HUES64 (cell line): ENCODE results near the gene ITGA3.
"Not testable (repeated sequence)": the region's sequence is repeated elsewhere in the genome, so short reads cannot be mapped to it uniquely, and the experiment has no call there.

ENCODE experiments used
- H3K27ac ChIP-seq: 2 replicates; pipeline ENCODE4 v1.7.0; 2013; ENCODE audit warnings: low read depth, low read length, inconsistent platforms
- H3K27me3 ChIP-seq: 2 replicates; pipeline ENCODE4 v1.6.1; 2013; ENCODE audit warnings: mild to moderate bottlenecking, low read length; ENCODE audit not compliant: insufficient read depth
- H3K36me3 ChIP-seq: 2 replicates; pipeline ENCODE4 v1.6.1; 2013; ENCODE audit warnings: mild to moderate bottlenecking, low read length; ENCODE audit not compliant: insufficient read depth
- H3K4me1 ChIP-seq: 2 replicates; pipeline ENCODE4 v1.6.1; 2013; ENCODE audit warnings: mild to moderate bottlenecking, low read length, moderate library complexity; ENCODE audit not compliant: insufficient read depth
- H3K4me3 ChIP-seq: 2 replicates; pipeline ENCODE4 v1.5.1; 2013; ENCODE audit warnings: mild to moderate bottlenecking, low read length, moderate library complexity
- H3K9ac ChIP-seq: 2 replicates; pipeline ENCODE4 v1.6.1; 2013; ENCODE audit warnings: mild to moderate bottlenecking, low read depth, low read length
- H3K9me3 ChIP-seq: 2 replicates; pipeline ENCODE4 v1.6.1; 2013; ENCODE audit warnings: low read depth, low read length; ENCODE audit not compliant: insufficient read depth
- WGBS: fragments of 150-250, 120-280 bp; methylation state at CpG from one replicate; pipeline ENCODE4 v1.1.7; 2013; ENCODE audit warnings: missing lambda C conversion rate; 5-methylcytosine and 5-hydroxymethylcytosine counted together

Gene ITGA3

GRCh38 chr17:50053654-50053960, 2.3 kb upstream of the ITGA3 start:
- Histone ChIP-seq H3K9ac (no peak overlapping the region), H3K27ac (no peak overlapping the region), H3K4me1 (peaks cover 40% of the 10 kb centered on the region), H3K36me3 (no peaks in the 10 kb centered on the region), H3K4me3 (no peak overlapping the region), H3K9me3 (no peaks in the 10 kb centered on the region), H3K27me3 (peaks cover 21% of the 10 kb centered on the region)
- 71% methylated on average over 3 of the region's 3 CpGs for WGBS

GRCh38 chr17:50055055-50055425, 870 bp upstream of the ITGA3 start:
- Histone ChIP-seq H3K27me3 (peaks cover 21% of the 10 kb centered on the region), H3K4me3 (peak overlapping the region; percentile 79), H3K9ac (no peak overlapping the region), H3K4me1 (peaks cover 48% of the 10 kb centered on the region), H3K27ac (peak overlapping the region; percentile 53; the same call in 1 of the 2 replicates), H3K36me3 (no peaks in the 10 kb centered on the region), H3K9me3 (no peaks in the 10 kb centered on the region)
- 15% methylated on average over 14 of the region's 14 CpGs for WGBS

GRCh38 chr17:50056217-50056960, 479 bp downstream of the ITGA3 start:
- peak overlapping the region; percentile 19; the same call in 1 of the 2 replicates for H3K27ac ChIP-seq
- peaks cover 21% of the 10 kb centered on the region for H3K27me3 ChIP-seq
- H3K9me3 ChIP-seq: no peaks in the 10 kb centered on the region
- no peaks in the 10 kb centered on the region for H3K36me3 ChIP-seq
- H3K4me3 ChIP-seq: peak overlapping the region; percentile 79
- peaks cover 35% of the 10 kb centered on the region for H3K4me1 ChIP-seq
- peak overlapping the region; percentile 62 for H3K9ac ChIP-seq
- WGBS: under 1% methylated on average over 64 of the region's 64 CpGs

GRCh38 chr17:50056961-50057330, 1.0 kb downstream of the ITGA3 start:
- no peak overlapping the region for H3K27ac ChIP-seq
- H3K27me3 ChIP-seq: peaks cover 21% of the 10 kb centered on the region
- peak overlapping the region; percentile 62; the same call in 1 of the 2 replicates for H3K9ac ChIP-seq
- H3K4me3 ChIP-seq: peak overlapping the region; percentile 79
- no peaks in the 10 kb centered on the region for H3K9me3 ChIP-seq
- peaks cover 30% of the 10 kb centered on the region for H3K4me1 ChIP-seq
- 8% methylated on average over 15 of the region's 15 CpGs for WGBS
- H3K36me3 ChIP-seq: no peaks in the 10 kb centered on the region

GRCh38 chr17:50057521-50057991, 1.6 kb downstream of the ITGA3 start:
- Histone ChIP-seq H3K9ac (no peak overlapping the region), H3K9me3 (no peaks in the 10 kb centered on the region), H3K27ac (no peak overlapping the region), H3K27me3 (peaks cover 21% of the 10 kb centered on the region), H3K36me3 (no peaks in the 10 kb centered on the region), H3K4me3 (peak overlapping the region; percentile 79), H3K4me1 (peaks cover 23% of the 10 kb centered on the region; the same call in 1 of the 2 replicates)
- WGBS: 90% methylated on average over 9 of the region's 9 CpGs

GRCh38 chr17:50058296-50058953, 2.5 kb downstream of the ITGA3 start:
- H3K27ac ChIP-seq: no peak overlapping the region
- H3K27me3 ChIP-seq: peaks cover 21% of the 10 kb centered on the region
- H3K4me3 ChIP-seq: no peak overlapping the region
- 89% methylated on average over 10 of the region's 10 CpGs for WGBS
- H3K4me1 ChIP-seq: peaks cover 15% of the 10 kb centered on the region; the same call in 1 of the 2 replicates
- H3K9ac ChIP-seq: no peak overlapping the region
- no peaks in the 10 kb centered on the region for H3K9me3 ChIP-seq
- H3K36me3 ChIP-seq: no peaks in the 10 kb centered on the region

- H3K27ac ChIP-seq: no peak overlapping the region
- H3K36me3 ChIP-seq: no peaks in the 10 kb centered on the region
- 59% methylated on average over 4 of the region's 4 CpGs for WGBS
- H3K4me3 ChIP-seq: no peak overlapping the region
- H3K9ac ChIP-seq: no peak overlapping the region
- H3K4me1 ChIP-seq: peaks cover 12% of the 10 kb centered on the region; the same call in 1 of the 2 replicates
- H3K9me3 ChIP-seq: no peaks in the 10 kb centered on the region
- H3K27me3 ChIP-seq: peaks cover 21% of the 10 kb centered on the region
Measured at GRCh38 chr17:50059256-50059655, 3.3 kb downstream of the ITGA3 start.

- H3K27me3 ChIP-seq: peaks cover 21% of the 10 kb centered on the region
- 67% methylated on average over 5 of the region's 5 CpGs for WGBS
- no peak overlapping the region for H3K27ac ChIP-seq
- no peaks in the 10 kb centered on the region for H3K36me3 ChIP-seq
- H3K4me1 ChIP-seq: peaks cover 12% of the 10 kb centered on the region; the same call in 1 of the 2 replicates
- no peak overlapping the region for H3K4me3 ChIP-seq
- H3K9ac ChIP-seq: no peak overlapping the region
- H3K9me3 ChIP-seq: no peaks in the 10 kb centered on the region
Measured at GRCh38 chr17:50059759-50060273, 3.9 kb downstream of the ITGA3 start.

- Histone ChIP-seq H3K4me3 (no peak overlapping the region), H3K27ac (no peak overlapping the region), H3K4me1 (peaks cover 12% of the 10 kb centered on the region; the same call in 1 of the 2 replicates)
Measured at GRCh38 chr17:50060951-50061712, 5.2 kb downstream of the ITGA3 start.

GRCh38 chr17:50061713-50062045, 5.8 kb downstream of the ITGA3 start:
- 94% methylated on average over 10 of the region's 10 CpGs for WGBS
- H3K9me3 ChIP-seq, H3K4me3 ChIP-seq, H3K36me3 ChIP-seq, H3K9ac ChIP-seq, H3K27ac ChIP-seq: not testable (repeated sequence)
- Histone ChIP-seq H3K4me1 (peaks cover 12% of the 10 kb centered on the region; the same call in 1 of the 2 replicates), H3K27me3 (peaks cover 16% of the 10 kb centered on the region)

More at GRCh38 chr17:50060951-50061712, 5.2 kb downstream of the ITGA3 start:
- Histone ChIP-seq H3K9ac (no peak overlapping the region), H3K9me3 (no peaks in the 10 kb centered on the region), H3K27me3 (peaks cover 18% of the 10 kb centered on the region), H3K36me3 (no peaks in the 10 kb centered on the region)
- WGBS: 94% methylated on average over 9 of the region's 9 CpGs
